HCT116 (cell line): ENCODE results near the gene EPSTI1.

ENCODE experiments used
- ATF3 ChIP-seq: IDR thresholded peaks from 2 replicates; pipeline ENCODE4 v1.6.1; 2012
- EZH2 ChIP-seq: fragments of 200-600 bp; sonication (generic); IDR thresholded peaks from 2 replicates; pipeline ENCODE4 v1.6.1; 2017; ENCODE audit warnings: antibody characterized with exemption, mixed run types
- POLR2A ChIP-seq: IDR thresholded peaks from 2 replicates; pipeline ENCODE4 v1.7.0; 2011; ENCODE audit warnings: borderline replicate concordance; ENCODE audit not compliant: insufficient read depth, insufficient read length; ENCODE audit errors: extremely low read depth
- POLR2AphosphoS5 ChIP-seq: IDR thresholded peaks from 2 replicates; pipeline ENCODE4 v1.6.1; 2011; ENCODE audit warnings: mild to moderate bottlenecking, low read depth, low read length, moderate library complexity
- SRF ChIP-seq: IDR thresholded peaks from 2 replicates; pipeline ENCODE4 v1.6.1; 2012; ENCODE audit warnings: low read depth
- YY1 ChIP-seq: IDR thresholded peaks from 2 replicates; pipeline ENCODE4 v1.6.1; 2011; ENCODE audit warnings: low read length, low read depth, moderate library complexity, mild to moderate bottlenecking; ENCODE audit not compliant: insufficient replicate concordance; ENCODE audit errors: extremely low read depth
- ZNF274 ChIP-seq: fragments of 200-500 bp; sonication (Bioruptor generic); IDR thresholded peaks from 2 replicates; pipeline ENCODE4 v1.6.1; 2014; ENCODE audit warnings: mild to moderate bottlenecking, low read depth, low read length, inconsistent platforms
- TF ChIP-seq, protein P1 (sequence below), 3 experiments: fragments of 200-600 bp in 1 of 3; sonication (generic) in 1 of 3; IDR thresholded peaks in 2 of 3; conservative IDR thresholded peaks in 1 of 3; 2 replicates each; pipeline ENCODE4 v1.5.1; 2012 to 2017; ENCODE audit warnings: low read depth in 2 of 3, low read length in 2 of 3, antibody characterized with exemption in 1 of 3, borderline replicate concordance in 1 of 3, control low read depth in 1 of 3, mild to moderate bottlenecking in 1 of 3, mixed read lengths in 1 of 3, mixed run types in 1 of 3, moderate library complexity in 1 of 3; ENCODE audit not compliant: insufficient read depth in 1 of 3

GRCh38 chr13:42894765-42895243 lies 97.2 kb downstream of the EPSTI1 start:
- TF ChIP-seq POLR2AphosphoS5 (no peak), ATF3 (no peak), SRF (no peak), ZNF274 (no peak), YY1 (no peak), EZH2 (no peak), POLR2A (no peak)
- TF ChIP-seq, protein P1, sequence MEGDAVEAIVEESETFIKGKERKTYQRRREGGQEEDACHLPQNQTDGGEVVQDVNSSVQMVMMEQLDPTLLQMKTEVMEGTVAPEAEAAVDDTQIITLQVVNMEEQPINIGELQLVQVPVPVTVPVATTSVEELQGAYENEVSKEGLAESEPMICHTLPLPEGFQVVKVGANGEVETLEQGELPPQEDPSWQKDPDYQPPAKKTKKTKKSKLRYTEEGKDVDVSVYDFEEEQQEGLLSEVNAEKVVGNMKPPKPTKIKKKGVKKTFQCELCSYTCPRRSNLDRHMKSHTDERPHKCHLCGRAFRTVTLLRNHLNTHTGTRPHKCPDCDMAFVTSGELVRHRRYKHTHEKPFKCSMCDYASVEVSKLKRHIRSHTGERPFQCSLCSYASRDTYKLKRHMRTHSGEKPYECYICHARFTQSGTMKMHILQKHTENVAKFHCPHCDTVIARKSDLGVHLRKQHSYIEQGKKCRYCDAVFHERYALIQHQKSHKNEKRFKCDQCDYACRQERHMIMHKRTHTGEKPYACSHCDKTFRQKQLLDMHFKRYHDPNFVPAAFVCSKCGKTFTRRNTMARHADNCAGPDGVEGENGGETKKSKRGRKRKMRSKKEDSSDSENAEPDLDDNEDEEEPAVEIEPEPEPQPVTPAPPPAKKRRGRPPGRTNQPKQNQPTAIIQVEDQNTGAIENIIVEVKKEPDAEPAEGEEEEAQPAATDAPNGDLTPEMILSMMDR (IDR thresholded peaks at IDR 0.05 in 2 of 3, conservative IDR thresholded peaks at IDR 0.05 in 1 of 3; ENCODE audit: borderline replicate concordance in 1 of 3, insufficient read depth in 1 of 3, low read depth in 2 of 3, low read length in 2 of 3), result no peak
